22Rv1 (cell line): ENCODE results near the gene ABLIM2.

Experiments used
- CTCF ChIP-seq: fragments of 450-650 bp; IDR thresholded peaks from 2 replicates; pipeline ENCODE4 v1.5.1; 2017; ENCODE audit warnings: mild to moderate bottlenecking
- ZFX ChIP-seq: fragments of 450-650 bp; IDR thresholded peaks from 2 replicates; pipeline ENCODE4 v1.6.1; 2017; ENCODE audit warnings: antibody characterized with exemption, borderline replicate concordance

DNA sequence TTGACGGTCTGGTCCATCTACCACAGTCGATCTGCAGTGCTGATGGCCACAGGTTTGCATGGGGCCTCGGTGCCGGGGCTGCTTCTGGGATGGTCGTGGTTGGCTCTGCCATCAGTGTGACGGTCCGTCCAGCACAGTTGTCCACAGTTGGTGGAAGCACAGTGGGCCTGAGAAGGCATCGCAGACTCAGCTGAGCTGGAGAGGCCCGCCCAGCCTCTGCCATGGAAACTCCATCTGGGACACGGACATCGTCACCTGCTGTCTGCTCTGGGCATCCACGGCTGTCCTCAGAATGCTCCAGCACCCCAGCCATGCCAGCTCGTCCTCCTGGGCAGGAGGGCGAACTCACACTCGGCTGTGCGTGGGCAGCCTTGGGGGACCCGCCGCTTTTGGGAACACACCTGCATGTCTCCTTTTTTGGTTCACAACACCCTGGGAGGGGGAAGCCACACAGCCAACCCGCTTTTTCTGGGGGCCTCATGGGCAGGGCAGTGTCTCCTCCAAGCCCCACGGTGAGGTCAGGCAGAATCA is 33.0 kb downstream of the ABLIM2 start:
- TF ChIP-seq CTCF: no peak
- no peak for TF ChIP-seq ZFX
